ENCODE data around the gene SOX13. TPM values are rescaled to one million over a fixed set of nuclear protein-coding genes. Genes with fewer than 3 reads are reported as not detected.

SOX13 gene
- total RNA-seq, 1 experiment from 2014 or later, result not detected

GRCh38 chr1:204102029-204102611 lies 29.2 kb downstream of the SOX13 start:
- no peak for DNase-seq
- no peak overlapping the region for H3K4me2 ChIP-seq (ENCODE audit: low read depth, low read length, poor library complexity, severe bottlenecking)
- no peaks in the 10 kb centered on the region for H3K79me2 ChIP-seq (ENCODE audit: low read length)

DNA sequence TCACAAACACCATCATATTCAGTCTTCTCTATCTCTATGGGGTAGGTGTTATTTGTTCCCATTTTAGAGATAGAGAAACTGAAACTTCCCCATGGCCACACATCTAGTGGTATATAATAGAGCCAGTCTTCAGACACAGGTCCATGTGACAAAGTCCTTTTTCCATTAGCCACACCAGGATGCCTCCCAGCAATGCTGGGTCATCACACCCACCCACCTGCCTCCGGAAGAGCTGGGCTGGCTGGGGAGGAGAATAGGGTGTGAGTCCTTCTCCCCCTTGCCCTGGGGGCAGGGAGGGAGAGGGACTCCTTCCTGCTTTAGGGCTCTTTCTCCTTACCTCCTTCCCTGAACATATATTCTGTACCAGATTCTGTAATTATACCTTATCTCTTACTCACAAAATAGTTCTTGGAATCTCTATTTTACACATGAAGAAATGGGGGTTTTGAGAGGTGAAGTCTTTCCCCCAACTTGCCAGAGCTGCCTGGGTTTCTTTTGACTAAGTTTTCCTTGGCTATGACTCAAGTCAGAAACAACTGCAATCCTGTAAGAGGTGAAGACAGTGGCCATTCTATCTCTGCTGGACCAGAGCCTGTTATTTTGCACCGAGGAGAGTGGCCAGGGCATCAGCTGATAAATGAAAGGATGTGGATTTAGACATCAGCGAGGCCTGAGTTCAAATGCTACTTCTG lies 30.0 kb downstream of the SOX13 start:
- no peaks in the 10 kb centered on the region for H3K9me2 ChIP-seq (replicated peaks; ENCODE audit: insufficient read depth, low read length)
- H3K4me3 ChIP-seq (ENCODE audit: low read length), result no peak overlapping the region
- no peaks in the 10 kb centered on the region for H3K4me1 ChIP-seq (ENCODE audit: low read length)
- H3K27ac ChIP-seq (ENCODE audit: low read length), result no peak overlapping the region
- no peaks in the 10 kb centered on the region for H3K79me2 ChIP-seq (ENCODE audit: low read length)
- H3K36me3 ChIP-seq (ENCODE audit: insufficient read depth, low read length), result no peaks in the 10 kb centered on the region
- H4K20me1 ChIP-seq (ENCODE audit: insufficient read depth, low read depth, low read length), result no peaks in the 10 kb centered on the region
- no peak overlapping the region for H3K9ac ChIP-seq (ENCODE audit: low read length)
- H3K27me3 ChIP-seq (ENCODE audit: low read length), result no peaks in the 10 kb centered on the region
- H3K9me3 ChIP-seq (ENCODE audit: low read length), result no peaks in the 10 kb centered on the region
- no peak for DNase-seq
- no peak overlapping the region for H3K4me2 ChIP-seq (ENCODE audit: low read depth, low read length, poor library complexity, severe bottlenecking)
- H2AFZ ChIP-seq (ENCODE audit: low read length), result no peak overlapping the region

More at GRCh38 chr1:204102029-204102611, 29.2 kb downstream of the SOX13 start:
- H3K36me3 ChIP-seq (ENCODE audit: insufficient read depth, low read length), result no peaks in the 10 kb centered on the region
- H3K27ac ChIP-seq (ENCODE audit: low read length), result no peak overlapping the region
- no peaks in the 10 kb centered on the region for H3K27me3 ChIP-seq (ENCODE audit: low read length)
- H4K20me1 ChIP-seq (ENCODE audit: insufficient read depth, low read depth, low read length), result no peaks in the 10 kb centered on the region
- H3K4me1 ChIP-seq (ENCODE audit: low read length), result no peaks in the 10 kb centered on the region
- no peaks in the 10 kb centered on the region for H3K9me3 ChIP-seq (ENCODE audit: low read length)
- H3K4me3 ChIP-seq (ENCODE audit: low read length), result no peak overlapping the region
- H3K9me2 ChIP-seq (replicated peaks; ENCODE audit: insufficient read depth, low read length), result no peaks in the 10 kb centered on the region
- H2AFZ ChIP-seq (ENCODE audit: low read length), result no peak overlapping the region
- H3K9ac ChIP-seq (ENCODE audit: low read length), result no peak overlapping the region

GRCh38 chr1:204103431-204103741 lies 30.5 kb downstream of the SOX13 start:
- Histone ChIP-seq H2AFZ (ENCODE audit: low read length) (no peak overlapping the region), H3K79me2 (ENCODE audit: low read length) (no peaks in the 10 kb centered on the region), H3K4me1 (ENCODE audit: low read length) (no peaks in the 10 kb centered on the region), H4K20me1 (ENCODE audit: insufficient read depth, low read depth, low read length) (no peaks in the 10 kb centered on the region), H3K9ac (ENCODE audit: low read length) (no peak overlapping the region), H3K27ac (ENCODE audit: low read length) (no peak overlapping the region), H3K27me3 (ENCODE audit: low read length) (no peaks in the 10 kb centered on the region), H3K4me2 (ENCODE audit: low read depth, low read length, poor library complexity, severe bottlenecking) (no peak overlapping the region), H3K9me2 (replicated peaks; ENCODE audit: insufficient read depth, low read length) (no peaks in the 10 kb centered on the region), H3K36me3 (ENCODE audit: insufficient read depth, low read length) (no peaks in the 10 kb centered on the region), H3K9me3 (ENCODE audit: low read length) (no peaks in the 10 kb centered on the region), H3K4me3 (ENCODE audit: low read length) (no peak overlapping the region)
- DNase-seq, result no peak

DNA sequence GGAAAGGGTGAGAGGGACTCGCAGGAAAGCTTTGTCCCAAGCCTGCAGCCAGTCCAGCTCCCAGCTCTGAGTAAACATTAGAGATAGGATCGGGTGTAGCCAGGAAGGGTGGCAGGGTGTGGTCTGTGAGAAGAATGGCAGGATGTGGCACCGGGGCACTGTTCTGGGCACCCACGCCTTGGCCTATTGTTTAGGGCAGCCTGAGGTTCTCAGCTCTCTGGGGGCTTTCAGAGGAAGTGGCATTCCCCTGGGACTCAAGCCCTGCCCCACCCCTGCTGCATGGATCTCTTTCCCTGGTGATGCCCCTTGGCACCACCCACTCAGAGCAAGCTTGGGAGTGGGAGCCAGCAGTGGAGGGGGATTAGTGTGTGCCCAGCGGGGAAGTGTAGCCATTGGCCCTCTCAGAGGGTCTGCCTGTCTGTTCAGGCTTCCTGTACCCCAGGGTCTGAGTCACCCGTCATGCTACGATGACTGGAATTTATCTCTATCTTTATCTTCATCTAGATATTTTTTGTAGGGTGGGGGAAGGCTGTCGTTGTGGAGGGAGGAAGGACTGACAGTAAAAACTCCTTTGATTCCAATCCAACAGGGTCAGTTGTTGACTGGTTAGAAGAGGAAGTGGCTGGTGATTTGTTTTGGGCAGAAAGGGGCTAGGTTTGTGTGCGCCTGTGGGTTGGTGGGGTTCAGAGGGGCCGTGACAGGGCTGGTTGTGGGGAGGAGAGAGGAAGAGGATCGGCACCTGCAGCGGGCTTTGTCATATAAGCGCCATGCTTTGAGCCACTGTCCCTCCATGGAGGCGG lies 31.6 kb downstream of the SOX13 start:
- Histone ChIP-seq H3K27me3 (ENCODE audit: low read length) (no peaks in the 10 kb centered on the region), H3K4me2 (ENCODE audit: low read depth, low read length, poor library complexity, severe bottlenecking) (no peak overlapping the region), H3K79me2 (ENCODE audit: low read length) (no peaks in the 10 kb centered on the region), H3K27ac (ENCODE audit: low read length) (no peak overlapping the region), H3K9ac (ENCODE audit: low read length) (no peak overlapping the region), H3K9me2 (replicated peaks; ENCODE audit: insufficient read depth, low read length) (no peaks in the 10 kb centered on the region), H3K36me3 (ENCODE audit: insufficient read depth, low read length) (no peaks in the 10 kb centered on the region), H3K4me3 (ENCODE audit: low read length) (no peak overlapping the region), H4K20me1 (ENCODE audit: insufficient read depth, low read depth, low read length) (no peaks in the 10 kb centered on the region), H2AFZ (ENCODE audit: low read length) (no peak overlapping the region), H3K4me1 (ENCODE audit: low read length) (no peaks in the 10 kb centered on the region), H3K9me3 (ENCODE audit: low read length) (no peaks in the 10 kb centered on the region)
- no peak for DNase-seq

DNA sequence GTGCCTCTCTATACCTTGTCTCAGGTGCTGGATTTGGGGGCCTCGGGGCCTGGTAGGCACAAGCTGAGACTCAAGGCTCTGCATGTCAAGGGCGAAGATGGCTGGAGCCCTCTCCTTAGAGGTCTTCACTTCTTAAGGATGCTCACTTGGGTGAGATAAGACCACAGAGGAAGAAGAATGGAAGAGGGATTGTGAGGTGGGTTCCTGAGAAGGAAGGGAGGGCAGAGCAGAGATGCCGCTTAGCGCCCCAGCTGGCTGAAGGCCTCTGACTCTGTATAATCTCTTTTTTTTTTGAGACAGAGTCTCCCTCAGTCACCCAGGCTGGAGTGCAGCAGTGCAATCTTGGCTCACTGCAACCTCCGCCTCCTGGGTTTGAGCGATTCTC lies 32.2 kb downstream of the SOX13 start:
- no peaks in the 10 kb centered on the region for H3K36me3 ChIP-seq (ENCODE audit: insufficient read depth, low read length)
- H3K27me3 ChIP-seq (ENCODE audit: low read length), result no peaks in the 10 kb centered on the region
- H3K9me3 ChIP-seq (ENCODE audit: low read length), result no peaks in the 10 kb centered on the region
- H3K79me2 ChIP-seq (ENCODE audit: low read length), result no peaks in the 10 kb centered on the region
- no peak overlapping the region for H3K4me3 ChIP-seq (ENCODE audit: low read length)
- no peak overlapping the region for H3K9ac ChIP-seq (ENCODE audit: low read length)
- H3K4me1 ChIP-seq (ENCODE audit: low read length), result no peaks in the 10 kb centered on the region
- H2AFZ ChIP-seq (ENCODE audit: low read length), result no peak overlapping the region
- H3K27ac ChIP-seq (ENCODE audit: low read length), result no peak overlapping the region
- no peak overlapping the region for H3K4me2 ChIP-seq (ENCODE audit: low read depth, low read length, poor library complexity, severe bottlenecking)
- no peak for DNase-seq
- H4K20me1 ChIP-seq (ENCODE audit: insufficient read depth, low read depth, low read length), result no peaks in the 10 kb centered on the region
- H3K9me2 ChIP-seq (replicated peaks; ENCODE audit: insufficient read depth, low read length), result no peaks in the 10 kb centered on the region

DNA sequence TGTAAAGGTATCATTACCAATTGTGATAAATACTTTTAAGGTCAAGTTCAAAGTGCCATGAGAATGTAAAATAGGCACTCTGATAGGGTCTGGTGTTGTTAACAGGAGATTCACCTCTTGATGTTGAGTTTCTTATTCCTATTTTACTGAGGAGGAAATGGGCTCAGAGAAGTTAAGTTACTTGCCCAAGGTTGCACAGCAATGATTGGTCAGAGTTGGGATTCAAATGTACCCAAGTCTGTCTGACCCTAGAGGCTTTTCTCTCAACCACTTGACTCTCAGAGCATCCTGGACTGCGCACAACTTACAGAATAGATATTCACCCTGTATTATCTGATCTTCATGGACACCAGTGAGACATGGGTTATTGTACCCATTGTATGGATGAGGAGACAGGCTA lies 33.9 kb downstream of the SOX13 start:
- no peak overlapping the region for H3K27ac ChIP-seq (ENCODE audit: low read length)
- no peaks in the 10 kb centered on the region for H3K36me3 ChIP-seq (ENCODE audit: insufficient read depth, low read length)
- H3K9me3 ChIP-seq (ENCODE audit: low read length), result no peaks in the 10 kb centered on the region
- no peak overlapping the region for H3K4me3 ChIP-seq (ENCODE audit: low read length)
- H3K79me2 ChIP-seq (ENCODE audit: low read length), result no peaks in the 10 kb centered on the region
- no peaks in the 10 kb centered on the region for H4K20me1 ChIP-seq (ENCODE audit: insufficient read depth, low read depth, low read length)
- no peaks in the 10 kb centered on the region for H3K4me1 ChIP-seq (ENCODE audit: low read length)
- no peak for DNase-seq
- H3K4me2 ChIP-seq (ENCODE audit: low read depth, low read length, poor library complexity, severe bottlenecking), result no peak overlapping the region
- H3K9me2 ChIP-seq (replicated peaks; ENCODE audit: insufficient read depth, low read length), result no peaks in the 10 kb centered on the region
- no peak overlapping the region for H3K9ac ChIP-seq (ENCODE audit: low read length)
- H3K27me3 ChIP-seq (ENCODE audit: low read length), result no peaks in the 10 kb centered on the region
- H2AFZ ChIP-seq (ENCODE audit: low read length), result no peak overlapping the region

- no peak for DNase-seq
- Histone ChIP-seq H3K4me2 (ENCODE audit: low read depth, low read length, poor library complexity, severe bottlenecking) (no peak overlapping the region), H2AFZ (ENCODE audit: low read length) (no peak overlapping the region), H3K9me2 (replicated peaks; ENCODE audit: insufficient read depth, low read length) (no peaks in the 10 kb centered on the region), H4K20me1 (ENCODE audit: insufficient read depth, low read depth, low read length) (no peaks in the 10 kb centered on the region), H3K9ac (ENCODE audit: low read length) (no peak overlapping the region), H3K27ac (ENCODE audit: low read length) (no peak overlapping the region), H3K4me3 (ENCODE audit: low read length) (no peak overlapping the region), H3K27me3 (ENCODE audit: low read length) (no peaks in the 10 kb centered on the region), H3K79me2 (ENCODE audit: low read length) (no peaks in the 10 kb centered on the region), H3K9me3 (ENCODE audit: low read length) (no peaks in the 10 kb centered on the region), H3K36me3 (ENCODE audit: insufficient read depth, low read length) (no peaks in the 10 kb centered on the region), H3K4me1 (ENCODE audit: low read length) (no peaks in the 10 kb centered on the region)
Measured at GRCh38 chr1:204107892-204108291, 35.0 kb downstream of the SOX13 start.

DNA sequence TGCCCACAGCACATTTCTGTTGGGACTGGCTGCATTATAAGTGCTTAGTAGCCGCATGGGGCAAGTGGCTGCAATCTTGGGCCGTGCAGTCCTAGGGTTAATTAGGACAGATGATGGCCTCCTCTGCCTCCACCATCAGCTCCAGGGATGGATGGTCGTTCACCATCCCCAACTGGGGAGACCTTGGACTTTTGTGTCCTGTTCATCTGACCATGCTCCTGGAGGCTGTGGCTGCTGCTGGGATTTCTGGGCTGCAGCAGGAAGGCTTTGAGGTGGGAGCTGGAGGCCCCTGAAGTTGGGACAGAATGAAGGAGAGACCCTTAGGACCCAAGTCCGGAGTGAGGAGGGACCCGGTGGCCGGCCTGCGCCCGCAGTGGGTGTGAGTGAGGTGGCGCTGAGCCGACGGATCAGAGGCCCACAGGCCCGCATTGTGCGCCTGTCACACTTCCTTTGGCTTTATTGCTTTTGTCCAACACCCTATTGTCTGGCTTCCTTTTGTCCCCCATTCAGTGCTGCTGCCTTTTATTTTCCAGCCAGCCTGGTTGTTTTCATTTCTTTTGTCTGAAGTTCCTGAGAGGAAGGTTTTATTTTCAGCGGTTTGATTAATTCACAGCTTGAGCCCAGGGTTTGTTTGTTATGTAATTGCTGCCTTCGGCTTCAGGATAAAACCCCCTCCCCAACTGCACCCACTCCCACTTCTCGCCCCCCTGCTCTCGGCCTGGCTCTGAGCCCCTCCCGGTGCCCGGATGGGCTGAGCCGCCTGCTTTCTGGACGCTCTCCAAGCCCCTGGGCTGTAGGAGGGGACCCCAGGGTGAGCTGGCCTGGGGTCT lies 35.6 kb downstream of the SOX13 start:
- Histone ChIP-seq H3K27me3 (ENCODE audit: low read length) (no peaks in the 10 kb centered on the region), H3K9me2 (replicated peaks; ENCODE audit: insufficient read depth, low read length) (no peaks in the 10 kb centered on the region), H3K9me3 (ENCODE audit: low read length) (no peaks in the 10 kb centered on the region), H3K36me3 (ENCODE audit: insufficient read depth, low read length) (no peaks in the 10 kb centered on the region), H3K4me3 (ENCODE audit: low read length) (no peak overlapping the region), H3K9ac (ENCODE audit: low read length) (no peak overlapping the region), H3K27ac (ENCODE audit: low read length) (no peak overlapping the region), H3K79me2 (ENCODE audit: low read length) (no peaks in the 10 kb centered on the region), H4K20me1 (ENCODE audit: insufficient read depth, low read depth, low read length) (no peaks in the 10 kb centered on the region), H2AFZ (ENCODE audit: low read length) (no peak overlapping the region), H3K4me1 (ENCODE audit: low read length) (no peaks in the 10 kb centered on the region), H3K4me2 (ENCODE audit: low read depth, low read length, poor library complexity, severe bottlenecking) (no peak overlapping the region)
- no peak for DNase-seq

Data from Karpas-422 (cell line).